Ectodermal cell (in vitro differentiated cells): ENCODE data around the gene CDH4.

Experiments
- H3K27ac ChIP-seq: 2 replicates; pipeline ENCODE4 v1.7.0; 2013; ENCODE audit warnings: mild to moderate bottlenecking, low read depth, low read length; ENCODE audit not compliant: insufficient read depth, poor library complexity, severe bottlenecking
- H3K27me3 ChIP-seq: 2 replicates; pipeline ENCODE4 v1.7.0; 2013; ENCODE audit warnings: mild to moderate bottlenecking, low read length; ENCODE audit not compliant: insufficient read depth, control insufficient read depth, poor library complexity, severe bottlenecking
- H3K36me3 ChIP-seq: one replicate; pipeline ENCODE4 v1.7.0; 2013; ENCODE audit warnings: low read length; ENCODE audit not compliant: control insufficient read depth, insufficient read depth
- H3K4me1 ChIP-seq: one replicate; pipeline ENCODE4 v1.7.0; 2013; ENCODE audit warnings: low read length; ENCODE audit not compliant: control insufficient read depth, insufficient read depth
- H3K4me3 ChIP-seq: 2 replicates; pipeline ENCODE4 v1.7.0; 2013; ENCODE audit warnings: low read depth, low read length, control low read depth; ENCODE audit not compliant: insufficient read depth
- H3K9me3 ChIP-seq: 2 replicates; pipeline ENCODE4 v1.7.0; 2013; ENCODE audit warnings: mild to moderate bottlenecking, low read length, moderate library complexity; ENCODE audit not compliant: control insufficient read depth
- WGBS, 2 experiments: methylation state at CpG; one replicate each; pipeline ENCODE4 v1.1.7; 2013; ENCODE audit warnings: missing lambda C conversion rate in 2 of 2; 5-methylcytosine and 5-hydroxymethylcytosine counted together

CDH4 gene

GRCh38 chr20:61822396-61822795 is 570.3 kb downstream of the CDH4 start:
- H3K9me3 ChIP-seq: no peaks in the 10 kb centered on the region
- H3K27ac ChIP-seq: no peak overlapping the region
- H3K27me3 ChIP-seq: no peaks in the 10 kb centered on the region
- peaks cover 2% of the 10 kb centered on the region for H3K4me1 ChIP-seq
- H3K4me3 ChIP-seq: no peak overlapping the region
- 94% methylated on average over 12 of the region's 12 CpGs for WGBS, 2 experiments
- no peaks in the 10 kb centered on the region for H3K36me3 ChIP-seq

- no peaks in the 10 kb centered on the region for H3K9me3 ChIP-seq
- H3K4me1 ChIP-seq: no peaks in the 10 kb centered on the region
- H3K36me3 ChIP-seq: no peaks in the 10 kb centered on the region
- no peak overlapping the region for H3K4me3 ChIP-seq
- H3K27ac ChIP-seq: no peak overlapping the region
- H3K27me3 ChIP-seq: no peaks in the 10 kb centered on the region
- WGBS, 2 experiments: 90 to 93% methylated on average over 2 of the region's 2 CpGs
Measured at GRCh38 chr20:61823242-61823641, 571.2 kb downstream of the CDH4 start.

GRCh38 chr20:61828891-61829290 is 576.8 kb downstream of the CDH4 start:
- Histone ChIP-seq H3K4me3 (no peak overlapping the region), H3K27me3 (no peaks in the 10 kb centered on the region), H3K27ac (no peak overlapping the region), H3K36me3 (no peaks in the 10 kb centered on the region), H3K9me3 (no peaks in the 10 kb centered on the region), H3K4me1 (no peaks in the 10 kb centered on the region)
- 94% methylated on average over 14 of the region's 14 CpGs for WGBS, 2 experiments

- no peaks in the 10 kb centered on the region for H3K9me3 ChIP-seq
- 89 to 94% methylated on average over 16 to 17 of the region's 17 CpGs for WGBS, 2 experiments
- H3K27ac ChIP-seq: no peak overlapping the region
- H3K36me3 ChIP-seq: no peaks in the 10 kb centered on the region
- no peaks in the 10 kb centered on the region for H3K4me1 ChIP-seq
- H3K4me3 ChIP-seq: no peak overlapping the region
- H3K27me3 ChIP-seq: no peaks in the 10 kb centered on the region
Measured at GRCh38 chr20:61829526-61829925, 577.5 kb downstream of the CDH4 start.

GRCh38 chr20:61830241-61830930 is 578.3 kb downstream of the CDH4 start:
- Histone ChIP-seq H3K36me3 (no peaks in the 10 kb centered on the region), H3K9me3 (no peaks in the 10 kb centered on the region), H3K27ac (no peak overlapping the region), H3K4me1 (no peaks in the 10 kb centered on the region), H3K4me3 (no peak overlapping the region), H3K27me3 (no peaks in the 10 kb centered on the region)
- WGBS, 2 experiments: 88 to 90% methylated on average over 30 of the region's 30 CpGs

- Histone ChIP-seq H3K4me1 (peaks cover 6% of the 10 kb centered on the region), H3K9me3 (no peaks in the 10 kb centered on the region), H3K36me3 (no peaks in the 10 kb centered on the region), H3K27ac (no peak overlapping the region), H3K27me3 (no peaks in the 10 kb centered on the region), H3K4me3 (no peak overlapping the region)
- WGBS, 2 experiments: 89 to 90% methylated on average over 8 of the region's 8 CpGs
Measured at GRCh38 chr20:61830991-61831390, 578.9 kb downstream of the CDH4 start.

- Histone ChIP-seq H3K4me1 (peaks cover 7% of the 10 kb centered on the region), H3K4me3 (no peak overlapping the region), H3K27ac (no peak overlapping the region), H3K27me3 (no peaks in the 10 kb centered on the region), H3K36me3 (no peaks in the 10 kb centered on the region), H3K9me3 (no peaks in the 10 kb centered on the region)
- WGBS, 2 experiments: 92 to 97% methylated on average over 2 of the region's 2 CpGs
Measured at GRCh38 chr20:61832181-61832580, 580.1 kb downstream of the CDH4 start.

GRCh38 chr20:61833807-61834610 is 581.9 kb downstream of the CDH4 start:
- peaks cover 7% of the 10 kb centered on the region for H3K4me1 ChIP-seq
- no peak overlapping the region for H3K4me3 ChIP-seq
- no peaks in the 10 kb centered on the region for H3K27me3 ChIP-seq
- WGBS, 2 experiments: 84 to 87% methylated on average over 14 of the region's 14 CpGs
- H3K27ac ChIP-seq: no peak overlapping the region
- H3K9me3 ChIP-seq: no peaks in the 10 kb centered on the region
- no peaks in the 10 kb centered on the region for H3K36me3 ChIP-seq

GRCh38 chr20:61835301-61835700 is 583.2 kb downstream of the CDH4 start:
- H3K4me3 ChIP-seq: no peak overlapping the region
- H3K4me1 ChIP-seq: peaks cover 7% of the 10 kb centered on the region
- H3K27me3 ChIP-seq: no peaks in the 10 kb centered on the region
- H3K9me3 ChIP-seq: no peaks in the 10 kb centered on the region
- H3K36me3 ChIP-seq: no peaks in the 10 kb centered on the region
- H3K27ac ChIP-seq: no peak overlapping the region
- 77 to 79% methylated on average over 7 of the region's 7 CpGs for WGBS, 2 experiments

GRCh38 chr20:61835791-61836350 is 583.8 kb downstream of the CDH4 start:
- H3K27me3 ChIP-seq: no peaks in the 10 kb centered on the region

More at GRCh38 chr20:61835791-61836350, 583.8 kb downstream of the CDH4 start:
- Histone ChIP-seq H3K9me3 (no peaks in the 10 kb centered on the region), H3K4me3 (no peak overlapping the region), H3K4me1 (peaks cover 7% of the 10 kb centered on the region), H3K27ac (no peak overlapping the region), H3K36me3 (no peaks in the 10 kb centered on the region)
- WGBS, 2 experiments: 76 to 83% methylated on average over 16 of the region's 16 CpGs
